DND-41 (cell line): ENCODE measurements around the gene GPR32.

Experiments
- ATAC-seq: fragments of 200-7000 bp; cut with Tn5 transposase; 3 replicates; pipeline ENCODE4 v1.9.1; 2021; ENCODE audit warnings: low read depth; ENCODE audit not compliant: insufficient read depth
- DNase-seq: peaks from one replicate; pipeline ENCODE4 v3.0.0-alpha.2; 2020
- H2AFZ ChIP-seq: 2 replicates; pipeline ENCODE4 v1.6.0; 2012; ENCODE audit warnings: low read depth, low read length
- H3K27ac ChIP-seq: 2 replicates; pipeline ENCODE4 v1.5.1; 2012; ENCODE audit warnings: low read length, inconsistent platforms
- H3K27me3 ChIP-seq: fragments of 200-600 bp; sonication (generic); 2 replicates; pipeline ENCODE4 v1.6.0; 2012; ENCODE audit warnings: low read length, mild to moderate bottlenecking, inconsistent platforms; ENCODE audit not compliant: insufficient read depth, poor library complexity
- H3K36me3 ChIP-seq: 2 replicates; pipeline ENCODE4 v1.5.1; 2012; ENCODE audit warnings: low read length, inconsistent platforms; ENCODE audit not compliant: insufficient read depth
- H3K4me1 ChIP-seq: 2 replicates; pipeline ENCODE4 v1.5.1; 2012; ENCODE audit warnings: mild to moderate bottlenecking, low read length; ENCODE audit not compliant: insufficient read depth
- H3K4me2 ChIP-seq: 2 replicates; pipeline ENCODE4 v1.6.0; 2012; ENCODE audit warnings: mild to moderate bottlenecking, moderate library complexity, low read length, inconsistent platforms; ENCODE audit not compliant: insufficient read depth
- H3K4me3 ChIP-seq, 2 experiments: fragments of 200-600 bp in 1 of 2; shearing (Covaris generic) in 1 of 2; 2 replicates each; pipeline ENCODE4 v1.5.1; 2012 to 2016; ENCODE audit warnings: inconsistent platforms in 2 of 2, low read length in 2 of 2, mild to moderate bottlenecking in 2 of 2, low read depth in 1 of 2, moderate library complexity in 1 of 2
- H3K79me2 ChIP-seq: 2 replicates; pipeline ENCODE4 v1.6.0; 2012; ENCODE audit warnings: low read length, inconsistent platforms; ENCODE audit not compliant: insufficient read depth
- H3K9ac ChIP-seq: 2 replicates; pipeline ENCODE4 v1.6.0; 2012; ENCODE audit warnings: low read depth, mild to moderate bottlenecking, inconsistent platforms, low read length, moderate library complexity
- H3K9me3 ChIP-seq: 2 replicates; pipeline ENCODE4 v1.5.1; 2012; ENCODE audit warnings: low read length, moderate library complexity, mild to moderate bottlenecking, inconsistent platforms; ENCODE audit not compliant: insufficient read depth, severe bottlenecking
- H4K20me1 ChIP-seq: 2 replicates; pipeline ENCODE4 v1.6.0; 2012; ENCODE audit warnings: low read length; ENCODE audit not compliant: insufficient read depth
- CTCF ChIP-seq: IDR thresholded peaks from 2 replicates; pipeline ENCODE4 v1.5.1; 2012; ENCODE audit warnings: borderline replicate concordance, low read length, moderate library complexity, mild to moderate bottlenecking; ENCODE audit not compliant: poor library complexity, severe bottlenecking; ENCODE audit errors: extremely low read depth
- EZH2 ChIP-seq: IDR thresholded peaks from 3 replicates; pipeline ENCODE4 v1.6.1; 2012; ENCODE audit warnings: borderline replicate concordance, low read depth, mild to moderate bottlenecking, moderate library complexity, low read length, inconsistent platforms; ENCODE audit not compliant: severe bottlenecking

Gene GPR32

GRCh38 chr19:50784710-50785109, 14.4 kb downstream of the GPR32 start:
- no peak overlapping the region for H2AFZ ChIP-seq
- H3K27ac ChIP-seq, result no peak overlapping the region
- no peak for DNase-seq
- H3K9ac ChIP-seq, result no peak overlapping the region
- TF ChIP-seq EZH2 (no peak), CTCF (no peak)
- no peak overlapping the region for H3K4me3 ChIP-seq
- peaks cover 4% of the 10 kb centered on the region for H3K27me3 ChIP-seq
- no peaks in the 10 kb centered on the region for H3K79me2 ChIP-seq
- peaks cover 5% of the 10 kb centered on the region; the same call in 1 of the 2 replicates for H4K20me1 ChIP-seq
- no peak for ATAC-seq
- H3K9me3 ChIP-seq, result no peaks in the 10 kb centered on the region
- H3K36me3 ChIP-seq, result no peaks in the 10 kb centered on the region
- no peak overlapping the region for H3K4me2 ChIP-seq
- no peaks in the 10 kb centered on the region for H3K4me1 ChIP-seq

- Histone ChIP-seq H3K9me3 (no peaks in the 10 kb centered on the region), H3K27ac (no peak overlapping the region), H3K27me3 (peaks cover under 1% of the 10 kb centered on the region), H3K4me2 (no peak overlapping the region), H2AFZ (no peak overlapping the region), H4K20me1 (peaks cover 10% of the 10 kb centered on the region; the same call in 1 of the 2 replicates), H3K4me1 (no peaks in the 10 kb centered on the region), H3K4me3 (no peak overlapping the region), H3K79me2 (no peaks in the 10 kb centered on the region), H3K9ac (no peak overlapping the region), H3K36me3 (no peaks in the 10 kb centered on the region)
- ATAC-seq, result no peak
- TF ChIP-seq EZH2 (no peak), CTCF (no peak)
- DNase-seq, result no peak
Measured at GRCh38 chr19:50785329-50785728, 15.1 kb downstream of the GPR32 start.

- Histone ChIP-seq H3K4me2 (no peak within 1 kb of the TSS), H3K27me3 (no peaks in the 10 kb centered on the region), H3K4me3 (no peak within 1 kb of the TSS), H3K27ac (no peak within 1 kb of the TSS), H4K20me1 (peaks cover 37% of the 10 kb centered on the region), H3K36me3 (peaks cover 3% of the 10 kb centered on the region; the same call in 1 of the 2 replicates), H3K9ac (no peak within 1 kb of the TSS), H2AFZ (no peak within 1 kb of the TSS), H3K79me2 (no peaks in the 10 kb centered on the region), H3K9me3 (no peaks in the 10 kb centered on the region), H3K4me1 (no peaks in the 10 kb centered on the region)
- no peak for ATAC-seq
- TF ChIP-seq CTCF, result no peak
- TF ChIP-seq EZH2, result no peak
- DNase-seq, result no peak
Measured at GRCh38 chr19:50790396-50790795, 20.1 kb downstream of the GPR32 start, which contains the start of gene ACP4. Gene ACP4, plus strand, starts transcription at chr19:50790415. Its CDS starts 0 bp downstream, at chr19:50790415.
